AG04450 (cell line): Measurements from ENCODE around the gene PSME3. TPM values are rescaled to one million over a fixed set of nuclear protein-coding genes. Genes with fewer than 3 reads are reported as not detected.
"Not testable (repeated sequence)": the region's sequence is repeated elsewhere in the genome, so short reads cannot be mapped to it uniquely, and the experiment has no call there.

Experiments
- CTCF ChIA-PET: fragments of 300-600, 350-600 bp; formaldehyde crosslinking; extraction: SDS; loops from one replicate; lab custom pipeline; 2022; ENCODE audit warnings: antibody characterized with exemption, inconsistent platforms; lab: Charles Lee
- POLR2A ChIA-PET: fragments of 350-600 bp; formaldehyde crosslinking; extraction: SDS; loops from one replicate; lab custom pipeline; 2021; ENCODE audit warnings: antibody characterized with exemption, inconsistent platforms; lab: Yijun Ruan, JAX
- DNase-seq: peaks from one replicate; pipeline ENCODE4 v3.0.0-alpha.2; 2011; ENCODE audit warnings: low read depth, low spot score
- H3K27ac ChIP-seq: one replicate; pipeline ENCODE4 v1.5.1; 2012; ENCODE audit warnings: low read depth, low read length, control low read depth
- H3K27me3 ChIP-seq: one replicate; pipeline ENCODE4 v1.6.0; 2012; ENCODE audit warnings: low read length; ENCODE audit not compliant: control insufficient read depth, insufficient read depth
- H3K4me3 ChIP-seq: 2 replicates; pipeline ENCODE4 v1.5.1; 2011; ENCODE audit warnings: mild to moderate bottlenecking, low read depth, low read length, control low read depth
- H3K9me3 ChIP-seq: 2 replicates; pipeline ENCODE4 v1.5.1; 2012; ENCODE audit warnings: low read length; ENCODE audit not compliant: control insufficient read depth, insufficient read depth
- CTCF ChIP-seq: IDR thresholded peaks from 2 replicates; pipeline ENCODE4 v1.5.1; 2011; ENCODE audit warnings: low read depth, low read length, control low read depth, inconsistent platforms
- polyA plus RNA-seq: library from polyadenylated mRNA; depleted of rRNA; stranded (reverse); fragments of >200 nt; gene quantifications from 2 replicates; pipeline ENCODE4 v1.2.3, GENCODE V29; 2011

The PSME3 gene
- polyA plus RNA-seq, 1 experiment, result 129 TPM

- H3K9me3 ChIP-seq, result no peaks in the 10 kb centered on the region
- H3K27me3 ChIP-seq, result peaks cover 21% of the 10 kb centered on the region
- ChIA-PET POLR2A (no interaction called here), CTCF (interaction anchor here (1.3 kb wide), 1 partner anchor 87 kb away, joined by 4 read pairs; no protein-coding TSS in a partner anchor)
- no peak for TF ChIP-seq CTCF
- no peak within 1 kb of the TSS for H3K27ac ChIP-seq
- H3K4me3 ChIP-seq, result no peak within 1 kb of the TSS
- DNase-seq, result no peak
Observed at GRCh38 chr17:42850954-42851353, 17.8 kb downstream of the PSME3 start, which contains the start of gene AOC3. TSS of gene AOC3 (plus strand) at chr17:42851199. CDS start at chr17:42851344, 145 bp downstream.

- peaks cover 23% of the 10 kb centered on the region for H3K27me3 ChIP-seq
- H3K9me3 ChIP-seq, H3K27ac ChIP-seq, POLR2A ChIA-PET, DNase-seq, H3K4me3 ChIP-seq: not testable (repeated sequence)
- CTCF ChIA-PET, result interaction anchor here (1.3 kb wide), 1 partner anchor 87 kb away, joined by 4 read pairs; no protein-coding TSS in a partner anchor
Observed at GRCh38 chr17:42851371-42852240, 18.4 kb downstream of the PSME3 start.

GRCh38 chr17:42852351-42852750 is 19.2 kb downstream of the PSME3 start:
- Histone ChIP-seq H3K4me3 (no peak overlapping the region), H3K27ac (no peak overlapping the region), H3K27me3 (peaks cover 30% of the 10 kb centered on the region), H3K9me3 (no peaks in the 10 kb centered on the region)
- ChIA-PET POLR2A (no interaction called here), CTCF (interaction anchor here (1.1 to 2.9 kb wide), 2 partner anchors 9 to 78 kb away, joined by 3 to 12 read pairs; partner anchors contain the start of gene AOC2)
- no peak for TF ChIP-seq CTCF
- no peak for DNase-seq

GRCh38 chr17:42853004-42853403 is 19.8 kb downstream of the PSME3 start:
- no peak overlapping the region for H3K27ac ChIP-seq
- CTCF ChIA-PET, result interaction anchor here (0.6 to 2.9 kb wide), 3 partner anchors 10 to 110 kb away, joined by 3 to 12 read pairs (median 3); partner anchors contain the start of gene AOC2
- TF ChIP-seq CTCF, result no peak
- no peak for DNase-seq
- H3K27me3 ChIP-seq, result peaks cover 30% of the 10 kb centered on the region
- no peaks in the 10 kb centered on the region for H3K9me3 ChIP-seq
- H3K4me3 ChIP-seq, result no peak overlapping the region
- POLR2A ChIA-PET, result no interaction called here

GRCh38 chr17:42853597-42853967 is 20.4 kb downstream of the PSME3 start:
- ChIA-PET CTCF (interaction anchor here (1.1 to 2.9 kb wide), 2 partner anchors 10 to 76 kb away, joined by 3 to 12 read pairs; partner anchors contain the start of gene AOC2), POLR2A (no interaction called here)
- peaks cover 32% of the 10 kb centered on the region for H3K27me3 ChIP-seq
- no peak overlapping the region for H3K27ac ChIP-seq
- TF ChIP-seq CTCF, result no peak
- no peaks in the 10 kb centered on the region for H3K9me3 ChIP-seq
- H3K4me3 ChIP-seq, result no peak overlapping the region
- DNase-seq, result no peak
